ENCODE measurements around the gene BCO2. TPM values are rescaled to one million over a fixed set of nuclear protein-coding genes. Genes with fewer than 3 reads are reported as not detected.

BCO2 gene
- total RNA-seq, 1 experiment from 2014 or later: 2.9 TPM

GRCh38 chr11:112226062-112226830 is 50.9 kb downstream of the BCO2 start, which contains the start of gene PTS:
PTS (plus strand) TSS chr11:112226428; CDS start chr11:112226444, 16 bp downstream.
- TSS peak; percentile 81 for BruUV-seq (replicated peaks)
- Histone ChIP-seq H2AFZ (ENCODE audit: low read length) (peak within 1 kb of the TSS; percentile 97), H3K9ac (ENCODE audit: low read length) (peak within 1 kb of the TSS; percentile 95), H3K36me3 (ENCODE audit: low read depth, low read length) (peaks cover 16% of the 10 kb centered on the region; the same call in 1 of the 2 replicates), H3K4me3 (ENCODE audit: low read length) (peak within 1 kb of the TSS; percentile 93), H3K27me3 (ENCODE audit: low read length) (no peaks in the 10 kb centered on the region), H3K27ac (ENCODE audit: low read length) (peak within 1 kb of the TSS; percentile 81), H3F3A (ENCODE audit: low read length, unreplicated experiment) (no peaks in the 10 kb centered on the region), H3K9me2 (replicated peaks; ENCODE audit: low read length) (no peaks in the 10 kb centered on the region), H3K9me3 (ENCODE audit: low read length) (no peaks in the 10 kb centered on the region), H3K4me2 (ENCODE audit: low read length) (peak within 1 kb of the TSS; percentile 95), H3K4me1 (ENCODE audit: insufficient read depth, low read length) (peaks cover 36% of the 10 kb centered on the region), H4K20me1 (ENCODE audit: low read length) (peaks cover 12% of the 10 kb centered on the region; the same call in 1 of the 2 replicates), H3K79me2 (ENCODE audit: low read length) (peaks cover 36% of the 10 kb centered on the region)
- intact Hi-C loops (cut with micrococcal nuclease): loop anchor here (2.0 to 5.0 kb wide), 2 partner anchors 21 to 64 kb away; partner anchors contain the start of gene IL18
- ChIA-PET CTCF (interaction anchor here (0.7 kb wide), 1 partner anchor 287 kb away, joined by 5 read pairs; no protein-coding TSS in a partner anchor), POLR2A (ENCODE audit: unreplicated experiment) (interaction anchor here (0.6 kb wide), 1 partner anchor 362 kb away, joined by 5 read pairs; no protein-coding TSS in a partner anchor)
- TF ChIP-seq EZH2phosphoT487 (IDR thresholded peaks at IDR 0.05; ENCODE audit: borderline replicate concordance, low read length): no peak
- TF ChIP-seq, protein P1, sequence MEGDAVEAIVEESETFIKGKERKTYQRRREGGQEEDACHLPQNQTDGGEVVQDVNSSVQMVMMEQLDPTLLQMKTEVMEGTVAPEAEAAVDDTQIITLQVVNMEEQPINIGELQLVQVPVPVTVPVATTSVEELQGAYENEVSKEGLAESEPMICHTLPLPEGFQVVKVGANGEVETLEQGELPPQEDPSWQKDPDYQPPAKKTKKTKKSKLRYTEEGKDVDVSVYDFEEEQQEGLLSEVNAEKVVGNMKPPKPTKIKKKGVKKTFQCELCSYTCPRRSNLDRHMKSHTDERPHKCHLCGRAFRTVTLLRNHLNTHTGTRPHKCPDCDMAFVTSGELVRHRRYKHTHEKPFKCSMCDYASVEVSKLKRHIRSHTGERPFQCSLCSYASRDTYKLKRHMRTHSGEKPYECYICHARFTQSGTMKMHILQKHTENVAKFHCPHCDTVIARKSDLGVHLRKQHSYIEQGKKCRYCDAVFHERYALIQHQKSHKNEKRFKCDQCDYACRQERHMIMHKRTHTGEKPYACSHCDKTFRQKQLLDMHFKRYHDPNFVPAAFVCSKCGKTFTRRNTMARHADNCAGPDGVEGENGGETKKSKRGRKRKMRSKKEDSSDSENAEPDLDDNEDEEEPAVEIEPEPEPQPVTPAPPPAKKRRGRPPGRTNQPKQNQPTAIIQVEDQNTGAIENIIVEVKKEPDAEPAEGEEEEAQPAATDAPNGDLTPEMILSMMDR (conservative IDR thresholded peaks at IDR 0.05; ENCODE audit: low read depth, low read length): no peak
- TF ChIP-seq EZH2 (IDR thresholded peaks at IDR 0.05; ENCODE audit: low read length, unreplicated experiment): no peak
- peak; percentile 92 for ATAC-seq
- peak; percentile 95 for DNase-seq

DNA sequence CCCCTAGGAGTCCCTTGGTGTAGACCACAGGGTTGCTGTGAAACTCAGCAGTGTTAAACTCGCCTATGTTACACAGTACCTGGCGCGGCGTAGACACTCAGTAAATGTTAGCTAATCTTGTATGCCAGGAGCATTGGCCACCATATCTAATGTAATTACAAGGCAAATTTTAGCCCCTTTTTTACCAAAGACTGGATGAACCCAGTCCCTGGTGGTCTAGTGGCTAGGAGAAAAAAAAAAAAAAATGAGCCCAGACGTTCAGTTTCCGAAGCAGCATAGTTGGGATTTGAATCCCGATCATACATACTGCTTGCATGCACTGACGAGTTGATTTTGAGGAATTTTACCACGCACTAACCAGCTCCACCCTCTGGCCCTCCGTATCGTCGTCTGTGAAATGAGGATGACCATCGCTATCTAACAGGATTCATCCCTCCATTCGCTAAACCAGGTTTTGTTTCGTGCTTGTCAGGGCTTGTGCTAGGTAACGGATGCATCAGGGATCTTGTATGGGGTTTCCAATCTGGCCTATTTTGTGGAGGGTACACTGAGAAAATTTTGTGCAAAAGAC is 51.6 kb downstream of the BCO2 start:
- CTCF ChIA-PET: interaction anchor here (0.7 kb wide), 1 partner anchor 288 kb away, joined by 5 read pairs; no protein-coding TSS in a partner anchor
- peaks cover 32% of the 10 kb centered on the region for H3K4me1 ChIP-seq (ENCODE audit: insufficient read depth, low read length)

More for the DNA sequence above, 51.6 kb downstream of the BCO2 start:
- no peak for DNase-seq
- Histone ChIP-seq H3K27ac (ENCODE audit: low read length) (peak overlapping the region; percentile 81), H3K9me3 (ENCODE audit: low read length) (no peaks in the 10 kb centered on the region), H3K27me3 (ENCODE audit: low read length) (no peaks in the 10 kb centered on the region), H3K79me2 (ENCODE audit: low read length) (peaks cover 36% of the 10 kb centered on the region), H3F3A (ENCODE audit: low read length, unreplicated experiment) (no peaks in the 10 kb centered on the region), H3K9me2 (replicated peaks; ENCODE audit: low read length) (no peaks in the 10 kb centered on the region), H2AFZ (ENCODE audit: low read length) (peak overlapping the region; percentile 97), H3K4me2 (ENCODE audit: low read length) (peak overlapping the region; percentile 95), H3K9ac (ENCODE audit: low read length) (peak overlapping the region; percentile 95), H3K4me3 (ENCODE audit: low read length) (peak overlapping the region; percentile 93), H3K36me3 (ENCODE audit: low read depth, low read length) (peaks cover 19% of the 10 kb centered on the region; the same call in 1 of the 2 replicates), H4K20me1 (ENCODE audit: low read length) (peaks cover 12% of the 10 kb centered on the region; the same call in 1 of the 2 replicates)
- POLR2A ChIA-PET (ENCODE audit: unreplicated experiment): no interaction called here
- ATAC-seq: peak; percentile 52
- TF ChIP-seq EZH2 (IDR thresholded peaks at IDR 0.05; ENCODE audit: low read length, unreplicated experiment) (no peak), EZH2phosphoT487 (IDR thresholded peaks at IDR 0.05; ENCODE audit: borderline replicate concordance, low read length) (no peak)
- TF ChIP-seq, protein P1 (conservative IDR thresholded peaks at IDR 0.05; ENCODE audit: low read depth, low read length): no peak
- intact Hi-C loops (cut with micrococcal nuclease): loop anchor here (2.0 to 5.0 kb wide), 2 partner anchors 20 to 65 kb away; partner anchors contain the start of gene IL18
- TSS peak; percentile 54 for BruUV-seq (replicated peaks)
